IPS-20b (cell line): ENCODE measurements around the gene TSPAN15.

Source experiments
- H3K27ac ChIP-seq: one replicate; pipeline ENCODE4 v1.5.1; 2013; ENCODE audit warnings: low read length
- H3K27me3 ChIP-seq: 2 replicates; pipeline ENCODE4 v1.6.1; 2013; ENCODE audit warnings: mild to moderate bottlenecking, low read length, inconsistent platforms; ENCODE audit not compliant: insufficient read depth
- H3K36me3 ChIP-seq: 2 replicates; pipeline ENCODE4 v1.6.1; 2013; ENCODE audit warnings: low read depth, mild to moderate bottlenecking, inconsistent platforms, low read length, moderate library complexity; ENCODE audit not compliant: insufficient read depth
- H3K4me1 ChIP-seq: 2 replicates; pipeline ENCODE4 v1.6.1; 2013; ENCODE audit warnings: mild to moderate bottlenecking, control low read depth, inconsistent platforms, low read length, moderate library complexity; ENCODE audit not compliant: insufficient read depth
- H3K4me3 ChIP-seq: 2 replicates; pipeline ENCODE4 v1.5.1; 2013; ENCODE audit warnings: mild to moderate bottlenecking, low read length, inconsistent platforms
- H3K9ac ChIP-seq: 2 replicates; pipeline ENCODE4 v1.6.1; 2013; ENCODE audit warnings: low read depth, mild to moderate bottlenecking, inconsistent platforms, low read length, moderate library complexity
- H3K9me3 ChIP-seq: 2 replicates; pipeline ENCODE4 v1.6.1; 2013; ENCODE audit warnings: mild to moderate bottlenecking, low read depth, low read length, inconsistent platforms; ENCODE audit not compliant: insufficient read depth

TSPAN15 gene

GRCh38 chr10:69451209-69451783 lies at the start of gene TSPAN15:
Gene TSPAN15 (plus strand): TSS chr10:69451465. CDS start chr10:69451595, 130 bp downstream.
- Histone ChIP-seq H3K27me3 (peaks cover 53% of the 10 kb centered on the region), H3K4me3 (peak within 1 kb of the TSS; percentile 88), H3K9me3 (no peaks in the 10 kb centered on the region), H3K36me3 (no peaks in the 10 kb centered on the region), H3K27ac (no peak within 1 kb of the TSS), H3K4me1 (no peaks in the 10 kb centered on the region), H3K9ac (peak within 1 kb of the TSS; percentile 31; the same call in 1 of the 2 replicates)

GRCh38 chr10:69402386-69402785 lies 48.9 kb upstream of the TSPAN15 start:
- Histone ChIP-seq H3K9me3 (no peaks in the 10 kb centered on the region), H3K27ac (no peak overlapping the region), H3K4me1 (peaks cover 6% of the 10 kb centered on the region; the same call in 1 of the 2 replicates), H3K4me3 (no peak overlapping the region), H3K36me3 (peaks cover 54% of the 10 kb centered on the region), H3K9ac (no peak overlapping the region), H3K27me3 (no peaks in the 10 kb centered on the region)

GRCh38 chr10:69403066-69403465 lies 48.2 kb upstream of the TSPAN15 start:
- Histone ChIP-seq H3K4me1 (peaks cover 6% of the 10 kb centered on the region; the same call in 1 of the 2 replicates), H3K9me3 (no peaks in the 10 kb centered on the region), H3K36me3 (peaks cover 48% of the 10 kb centered on the region), H3K27ac (no peak overlapping the region), H3K9ac (no peak overlapping the region), H3K4me3 (no peak overlapping the region), H3K27me3 (no peaks in the 10 kb centered on the region)

GRCh38 chr10:69403519-69403918 lies 47.7 kb upstream of the TSPAN15 start:
- Histone ChIP-seq H3K4me3 (no peak overlapping the region), H3K9me3 (no peaks in the 10 kb centered on the region), H3K9ac (no peak overlapping the region), H3K27me3 (no peaks in the 10 kb centered on the region), H3K36me3 (peaks cover 43% of the 10 kb centered on the region), H3K4me1 (peaks cover 6% of the 10 kb centered on the region; the same call in 1 of the 2 replicates), H3K27ac (no peak overlapping the region)

GRCh38 chr10:69404786-69405185 lies 46.5 kb upstream of the TSPAN15 start:
- Histone ChIP-seq H3K27me3 (peaks cover 5% of the 10 kb centered on the region), H3K36me3 (peaks cover 34% of the 10 kb centered on the region), H3K9ac (no peak overlapping the region), H3K27ac (no peak overlapping the region), H3K4me1 (peaks cover 6% of the 10 kb centered on the region; the same call in 1 of the 2 replicates), H3K4me3 (no peak overlapping the region), H3K9me3 (no peaks in the 10 kb centered on the region)

GRCh38 chr10:69405221-69405620 lies 46.0 kb upstream of the TSPAN15 start:
- peaks cover 5% of the 10 kb centered on the region for H3K27me3 ChIP-seq
- peaks cover 6% of the 10 kb centered on the region; the same call in 1 of the 2 replicates for H3K4me1 ChIP-seq
- no peaks in the 10 kb centered on the region for H3K9me3 ChIP-seq
- no peak overlapping the region for H3K9ac ChIP-seq
- no peak overlapping the region for H3K27ac ChIP-seq
- H3K36me3 ChIP-seq = peaks cover 29% of the 10 kb centered on the region
- no peak overlapping the region for H3K4me3 ChIP-seq

- H3K27me3 ChIP-seq = peaks cover 5% of the 10 kb centered on the region
- no peak overlapping the region for H3K9ac ChIP-seq
- peaks cover 18% of the 10 kb centered on the region; the same call in 1 of the 2 replicates for H3K36me3 ChIP-seq
- H3K4me1 ChIP-seq = peaks cover 6% of the 10 kb centered on the region; the same call in 1 of the 2 replicates
- no peak overlapping the region for H3K4me3 ChIP-seq
- H3K27ac ChIP-seq = no peak overlapping the region
- H3K9me3 ChIP-seq = no peaks in the 10 kb centered on the region
Measured at GRCh38 chr10:69406302-69406811, 44.9 kb upstream of the TSPAN15 start.

- Histone ChIP-seq H3K36me3 (peaks cover 13% of the 10 kb centered on the region; the same call in 1 of the 2 replicates), H3K27ac (no peak overlapping the region), H3K9me3 (no peaks in the 10 kb centered on the region), H3K4me1 (peaks cover 6% of the 10 kb centered on the region; the same call in 1 of the 2 replicates), H3K27me3 (peaks cover 5% of the 10 kb centered on the region), H3K9ac (no peak overlapping the region), H3K4me3 (no peak overlapping the region)
Measured at GRCh38 chr10:69406816-69407580, 44.3 kb upstream of the TSPAN15 start.

GRCh38 chr10:69407621-69408301 lies 43.5 kb upstream of the TSPAN15 start:
- H3K9me3 ChIP-seq = no peaks in the 10 kb centered on the region
- H3K4me3 ChIP-seq = no peak overlapping the region
- H3K27me3 ChIP-seq = peaks cover 5% of the 10 kb centered on the region
- H3K9ac ChIP-seq = no peak overlapping the region
- no peak overlapping the region for H3K27ac ChIP-seq
- H3K4me1 ChIP-seq = peaks cover 6% of the 10 kb centered on the region; the same call in 1 of the 2 replicates
- H3K36me3 ChIP-seq = peaks cover 9% of the 10 kb centered on the region; the same call in 1 of the 2 replicates

GRCh38 chr10:69408318-69409175 lies 42.7 kb upstream of the TSPAN15 start:
- H3K27me3 ChIP-seq = peaks cover 5% of the 10 kb centered on the region
- peaks cover 6% of the 10 kb centered on the region; the same call in 1 of the 2 replicates for H3K4me1 ChIP-seq
- H3K27ac ChIP-seq = no peak overlapping the region
- H3K9ac ChIP-seq = no peak overlapping the region
- H3K9me3 ChIP-seq = no peaks in the 10 kb centered on the region
- peaks cover 2% of the 10 kb centered on the region; the same call in 1 of the 2 replicates for H3K36me3 ChIP-seq
- peak overlapping the region; percentile 23; the same call in 1 of the 2 replicates for H3K4me3 ChIP-seq

GRCh38 chr10:69409176-69409495 lies 42.1 kb upstream of the TSPAN15 start:
- Histone ChIP-seq H3K4me3 (peak overlapping the region; percentile 23; the same call in 1 of the 2 replicates), H3K27me3 (peaks cover 5% of the 10 kb centered on the region), H3K4me1 (peaks cover 6% of the 10 kb centered on the region; the same call in 1 of the 2 replicates), H3K9me3 (no peaks in the 10 kb centered on the region), H3K9ac (no peak overlapping the region), H3K27ac (no peak overlapping the region), H3K36me3 (no peaks in the 10 kb centered on the region)
